ENCODE data around the gene PHACTR1.

GRCh38 chr6:12865671-12866181, 149.2 kb downstream of the PHACTR1 start:
- TF ChIP-seq NFRKB (IDR thresholded peaks at IDR 0.05) (no peak), ZNF384 (IDR thresholded peaks at IDR 0.05) (no peak), TARDBP (IDR thresholded peaks at IDR 0.05) (no peak), LEF1 (IDR thresholded peaks at IDR 0.05; ENCODE audit: borderline replicate concordance) (no peak), L3MBTL2 (conservative IDR thresholded peaks at IDR 0.05) (no peak), FOXA1 (IDR thresholded peaks at IDR 0.05) (no peak), FOXK2 (IDR thresholded peaks at IDR 0.05) (no peak), ARNT (IDR thresholded peaks at IDR 0.05) (no peak)
